EH (cell line): ENCODE measurements around the gene SLC35G6.
"Not testable (repeated sequence)": the region's sequence is repeated elsewhere in the genome, so short reads cannot be mapped to it uniquely, and the experiment has no call there.

Experiments used
- DNase-seq: peaks from one replicate; pipeline ENCODE4 v3.0.0-alpha.2; 2015; ENCODE audit warnings: low read depth

SLC35G6 gene

GRCh38 chr17:7460850-7461660 is 20.2 kb upstream of the SLC35G6 start:
- no peak for DNase-seq

DNA sequence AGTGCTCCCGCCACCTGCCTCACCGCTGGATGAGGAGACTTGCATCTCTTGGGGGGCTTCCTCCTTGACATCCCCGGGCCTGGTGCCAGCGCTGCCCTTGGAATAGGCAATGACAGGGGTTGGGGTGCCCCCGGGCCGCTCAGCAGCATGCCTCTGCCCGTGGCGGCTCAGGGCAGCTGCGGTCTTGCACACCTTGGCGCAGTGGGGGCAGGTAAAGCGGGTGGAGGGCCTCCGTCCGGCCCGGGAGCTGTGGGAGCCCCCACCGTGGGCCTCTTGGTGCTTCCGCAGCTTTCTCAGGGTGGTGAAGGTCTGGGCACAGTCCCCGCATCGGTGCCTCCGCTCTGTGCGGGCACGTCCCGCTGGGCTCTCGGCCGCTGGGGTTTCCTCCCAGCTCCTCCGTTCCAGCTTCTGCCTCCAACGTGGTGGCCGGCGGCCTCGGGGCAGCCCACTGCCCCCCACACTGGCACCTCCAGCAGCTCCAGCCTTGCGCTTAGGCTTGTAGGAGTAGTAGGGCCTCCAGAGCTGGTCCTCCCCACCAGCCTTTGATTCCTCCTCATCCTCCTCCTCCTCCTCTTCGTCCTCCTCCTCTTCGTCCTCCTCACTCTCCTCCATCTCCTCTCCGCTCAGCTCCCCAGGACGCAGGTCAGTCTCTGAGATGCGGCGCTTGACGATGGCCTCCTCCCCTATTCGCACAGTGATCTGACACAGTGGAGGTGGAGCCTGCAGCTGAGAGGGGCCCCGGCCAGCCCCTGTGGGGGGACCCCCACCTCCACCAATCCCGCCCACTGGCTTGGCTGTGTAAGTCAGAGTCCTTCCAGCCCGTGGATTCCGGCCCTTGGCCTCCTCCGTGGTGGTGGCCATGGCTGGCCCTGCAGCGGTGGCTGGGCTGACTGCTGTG is 18.5 kb upstream of the SLC35G6 start:
- no peak for DNase-seq

DNA sequence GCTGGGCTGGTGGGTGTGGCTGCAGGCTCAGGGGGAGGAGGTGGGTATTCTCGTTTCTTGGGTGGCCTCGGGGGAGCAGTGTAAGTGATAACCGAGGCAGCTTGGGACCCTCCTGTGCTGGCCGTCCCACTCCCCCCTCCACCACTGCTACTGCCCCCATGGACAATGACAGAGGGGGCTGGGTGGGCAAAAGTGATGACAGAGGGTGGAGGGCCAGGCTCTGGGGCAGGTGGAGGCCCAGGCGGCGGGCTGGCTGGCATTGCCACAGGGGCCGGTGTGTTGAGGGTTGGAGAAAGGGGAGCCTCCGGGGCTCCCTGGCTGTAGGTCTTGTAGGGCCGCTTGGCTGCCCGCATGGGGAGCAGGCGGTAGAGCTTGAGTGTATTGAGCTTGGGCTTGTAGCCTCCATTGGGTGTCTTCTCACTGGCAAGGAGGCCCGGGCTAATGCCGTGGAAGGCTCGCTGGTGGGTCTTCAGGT is 17.8 kb upstream of the SLC35G6 start:
- DNase-seq: no peak

DNA sequence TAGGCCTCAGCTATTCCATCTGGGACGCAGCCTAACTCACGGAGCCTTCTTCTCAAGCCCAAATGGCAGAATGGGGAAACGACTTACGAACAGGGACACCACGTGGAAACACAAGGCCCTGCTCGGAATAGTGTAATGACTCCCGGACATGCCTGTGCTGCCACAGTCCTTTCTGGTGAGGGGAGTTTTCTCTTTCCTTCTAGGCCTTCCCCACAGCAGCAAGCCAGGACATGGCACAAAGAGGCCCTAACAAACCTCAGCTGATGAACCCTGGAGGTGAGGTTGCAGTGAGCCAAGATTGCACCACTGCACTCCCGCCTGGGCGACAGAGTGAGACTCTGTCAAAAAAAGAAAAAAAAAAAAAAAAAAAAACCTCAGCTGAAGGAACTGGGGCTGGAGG is 17.2 kb upstream of the SLC35G6 start:
- no peak for DNase-seq

GRCh38 chr17:7465597-7466275 is 15.5 kb upstream of the SLC35G6 start:
- no peak for DNase-seq

DNA sequence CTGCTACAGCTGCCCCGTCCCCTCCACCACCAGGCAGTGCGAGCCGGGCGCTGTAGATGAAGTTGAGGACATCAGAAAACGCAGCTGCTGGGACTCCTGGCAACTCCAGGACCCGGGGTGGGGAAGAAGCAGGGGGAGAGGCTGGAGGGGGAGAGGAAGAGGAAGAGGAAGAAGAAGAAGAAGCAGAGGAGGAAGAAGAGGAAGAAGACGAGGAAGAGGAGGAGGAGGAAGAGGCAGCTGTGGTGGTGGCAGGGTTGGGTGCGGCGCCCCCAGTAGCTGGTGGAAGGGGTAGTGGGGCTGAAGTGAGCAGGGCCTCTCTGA is 15.0 kb upstream of the SLC35G6 start:
- DNase-seq: no peak

- DNase-seq: peak; percentile 66
Observed at GRCh38 chr17:7466639-7467341, 14.5 kb upstream of the SLC35G6 start.

DNA sequence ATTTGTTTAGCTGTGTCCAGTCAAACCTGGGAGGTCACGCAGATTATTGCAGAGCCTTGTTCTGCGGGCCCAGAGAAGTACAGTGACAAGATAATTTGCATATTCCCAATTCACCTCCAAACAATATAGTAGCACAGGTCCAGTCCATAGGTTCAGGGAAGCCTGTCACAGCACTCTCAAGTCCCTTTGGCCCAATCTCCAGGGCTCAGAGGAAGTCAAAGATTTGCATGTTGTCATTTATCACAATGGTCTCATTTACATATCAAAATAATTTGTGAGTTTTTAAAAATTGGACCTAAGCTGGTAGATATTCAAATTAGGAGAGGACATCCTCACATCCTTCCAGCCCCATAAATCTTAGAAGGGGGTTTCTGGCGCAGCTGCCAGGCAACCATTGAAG is 13.7 kb upstream of the SLC35G6 start:
- DNase-seq: no peak

- no peak for DNase-seq
Observed at GRCh38 chr17:7468290-7468689, 13.0 kb upstream of the SLC35G6 start.

GRCh38 chr17:7468804-7469389 is 12.3 kb upstream of the SLC35G6 start:
- DNase-seq: no peak

- DNase-seq: not testable (repeated sequence)
Observed at GRCh38 chr17:7469843-7470242, 11.4 kb upstream of the SLC35G6 start.

- not testable (repeated sequence) for DNase-seq
Observed at GRCh38 chr17:7470457-7470973, 10.7 kb upstream of the SLC35G6 start.

DNA sequence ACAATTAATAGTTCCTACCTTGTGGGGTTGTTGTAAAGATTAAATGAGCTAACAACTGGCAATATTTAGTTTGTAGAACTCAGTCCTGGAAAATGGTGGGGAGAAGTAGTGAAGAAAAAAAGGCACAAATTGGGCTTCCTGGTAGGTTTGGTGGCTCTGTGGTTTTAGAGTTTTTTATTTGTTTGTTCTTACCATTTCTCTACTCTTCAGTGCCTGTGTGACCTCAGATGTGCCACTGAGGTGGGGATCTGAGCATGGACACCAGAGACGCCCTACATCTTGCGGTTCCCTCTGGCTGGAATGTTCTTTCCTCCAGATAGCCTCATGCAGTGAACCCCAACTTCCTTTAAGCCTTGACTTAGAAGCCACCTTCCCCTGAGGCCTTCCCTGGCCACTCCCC is 9.5 kb upstream of the SLC35G6 start:
- DNase-seq: no peak

GRCh38 chr17:7474767-7475166 is 6.5 kb upstream of the SLC35G6 start:
- DNase-seq: not testable (repeated sequence)

DNA sequence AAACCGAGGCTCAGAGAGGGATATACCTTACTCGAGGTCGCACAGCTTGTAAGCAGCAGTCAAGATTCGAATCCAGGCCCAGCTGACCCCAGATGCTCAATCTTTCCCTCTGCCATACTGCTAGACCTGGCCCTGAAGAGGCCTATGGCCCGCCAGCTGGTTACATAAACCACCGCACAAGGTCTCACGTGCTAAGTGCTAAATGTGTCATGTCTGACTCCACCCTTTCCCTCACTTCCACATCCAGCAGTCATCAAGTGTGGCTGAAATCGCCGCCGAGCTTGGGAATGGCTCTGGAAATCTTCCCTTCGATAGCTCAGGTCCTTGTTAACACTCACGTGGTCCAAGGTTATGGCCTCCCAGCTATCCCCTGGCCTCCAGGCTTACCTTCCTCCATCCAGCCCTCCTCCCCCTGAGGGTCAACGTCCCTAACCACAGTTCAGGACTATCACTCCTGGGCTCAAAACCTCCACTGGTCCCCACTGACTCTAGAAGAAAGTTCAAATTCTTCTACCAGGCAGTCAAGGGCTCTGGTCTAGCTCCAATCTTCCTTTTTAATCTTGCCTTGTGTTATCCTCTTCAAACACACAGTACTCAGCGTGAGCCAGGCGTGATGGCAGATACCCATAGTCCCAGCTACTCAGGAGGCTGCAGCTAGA is 5.4 kb upstream of the SLC35G6 start:
- peak; percentile 63 for DNase-seq

DNA sequence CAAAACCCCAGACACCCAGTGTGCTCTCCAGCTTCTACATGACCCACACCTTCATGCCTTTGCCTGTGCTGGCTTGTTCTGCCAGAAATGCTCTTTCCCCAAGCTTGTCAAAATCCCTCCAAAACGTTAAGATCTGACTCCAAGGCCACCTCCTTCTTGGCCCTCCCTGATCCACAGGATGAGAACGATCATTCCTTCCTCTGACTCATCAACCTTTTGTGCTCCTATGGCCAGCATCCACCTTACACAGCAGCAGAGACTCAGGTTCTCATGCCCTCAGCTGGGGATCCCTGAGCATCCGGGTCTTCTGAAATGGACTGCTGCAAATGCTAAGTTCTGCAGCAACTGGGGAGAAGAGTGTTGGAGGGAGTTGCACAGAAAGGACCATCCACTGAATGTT is 4.8 kb upstream of the SLC35G6 start:
- DNase-seq: peak; percentile 61

GRCh38 chr17:7476951-7477350 is 4.3 kb upstream of the SLC35G6 start:
- DNase-seq: no peak

- peak; percentile 95 for DNase-seq
Observed at GRCh38 chr17:7477392-7478275, 3.6 kb upstream of the SLC35G6 start.
